Measurements from ENCODE around the gene DPF1. TPM values are rescaled to one million over a fixed set of nuclear protein-coding genes. Genes with fewer than 3 reads are reported as not detected.

Gene DPF1
- total RNA-seq, 1 donor from 2014 or later, result 3.4 TPM

DNA sequence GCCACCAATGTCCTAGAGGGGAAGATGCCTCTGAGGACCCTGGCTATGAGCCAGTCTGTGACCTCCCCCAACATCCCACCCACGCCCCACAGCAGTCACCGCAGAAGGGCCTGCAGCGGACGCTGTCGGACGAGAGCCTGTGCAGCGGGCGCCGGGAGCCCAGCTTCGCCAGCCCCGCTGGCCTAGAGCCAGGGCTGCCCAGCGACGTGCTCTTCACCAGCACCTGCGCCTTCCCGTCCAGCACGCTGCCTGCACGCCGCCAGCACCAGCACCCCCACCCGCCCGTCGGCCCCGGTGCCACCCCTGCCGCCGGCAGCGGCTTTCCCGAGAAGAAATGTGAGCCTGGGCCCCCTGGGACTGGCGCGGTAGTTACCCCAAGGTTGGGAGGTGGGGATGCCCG, 30.6 kb downstream of the DPF1 start:
- no peak overlapping the region for H3K4me3 ChIP-seq
- H3K36me3 ChIP-seq, result no peaks in the 10 kb centered on the region
- Mint-ChIP-seq H3K36me3 (peaks cover 7% of the 10 kb centered on the region), H3K4me3 (no peak overlapping the region), H3K9me3 (no peaks in the 10 kb centered on the region), H3K27ac (no peak overlapping the region), H3K4me1 (peaks cover 6% of the 10 kb centered on the region), H3K27me3 (ENCODE audit: insufficient read depth, low read depth) (peaks cover 3% of the 10 kb centered on the region)
- no peak for DNase-seq (ENCODE audit: low spot score)
- TF ChIP-seq EZH2 (IDR thresholded peaks at IDR 0.05), result no peak
- TF ChIP-seq, protein P1, sequence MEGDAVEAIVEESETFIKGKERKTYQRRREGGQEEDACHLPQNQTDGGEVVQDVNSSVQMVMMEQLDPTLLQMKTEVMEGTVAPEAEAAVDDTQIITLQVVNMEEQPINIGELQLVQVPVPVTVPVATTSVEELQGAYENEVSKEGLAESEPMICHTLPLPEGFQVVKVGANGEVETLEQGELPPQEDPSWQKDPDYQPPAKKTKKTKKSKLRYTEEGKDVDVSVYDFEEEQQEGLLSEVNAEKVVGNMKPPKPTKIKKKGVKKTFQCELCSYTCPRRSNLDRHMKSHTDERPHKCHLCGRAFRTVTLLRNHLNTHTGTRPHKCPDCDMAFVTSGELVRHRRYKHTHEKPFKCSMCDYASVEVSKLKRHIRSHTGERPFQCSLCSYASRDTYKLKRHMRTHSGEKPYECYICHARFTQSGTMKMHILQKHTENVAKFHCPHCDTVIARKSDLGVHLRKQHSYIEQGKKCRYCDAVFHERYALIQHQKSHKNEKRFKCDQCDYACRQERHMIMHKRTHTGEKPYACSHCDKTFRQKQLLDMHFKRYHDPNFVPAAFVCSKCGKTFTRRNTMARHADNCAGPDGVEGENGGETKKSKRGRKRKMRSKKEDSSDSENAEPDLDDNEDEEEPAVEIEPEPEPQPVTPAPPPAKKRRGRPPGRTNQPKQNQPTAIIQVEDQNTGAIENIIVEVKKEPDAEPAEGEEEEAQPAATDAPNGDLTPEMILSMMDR (IDR thresholded peaks at IDR 0.05), result no peak
- H2AFZ ChIP-seq (replicated peaks), result no peak overlapping the region
- no peaks in the 10 kb centered on the region for H3K4me1 ChIP-seq
- no peak overlapping the region for H3K27ac ChIP-seq
- peaks cover 9% of the 10 kb centered on the region for H3F3A ChIP-seq (ENCODE audit: low read depth)
- no peaks in the 10 kb centered on the region for H3K9me3 ChIP-seq (ENCODE audit: low read depth)
- H3K79me2 ChIP-seq (ENCODE audit: low read depth), result no peaks in the 10 kb centered on the region
- H3K9ac ChIP-seq, result no peak overlapping the region
- H4K20me1 ChIP-seq (ENCODE audit: low read depth), result no peaks in the 10 kb centered on the region
- H3K27me3 ChIP-seq, result no peaks in the 10 kb centered on the region
- no peak overlapping the region for H3K4me2 ChIP-seq

DNA sequence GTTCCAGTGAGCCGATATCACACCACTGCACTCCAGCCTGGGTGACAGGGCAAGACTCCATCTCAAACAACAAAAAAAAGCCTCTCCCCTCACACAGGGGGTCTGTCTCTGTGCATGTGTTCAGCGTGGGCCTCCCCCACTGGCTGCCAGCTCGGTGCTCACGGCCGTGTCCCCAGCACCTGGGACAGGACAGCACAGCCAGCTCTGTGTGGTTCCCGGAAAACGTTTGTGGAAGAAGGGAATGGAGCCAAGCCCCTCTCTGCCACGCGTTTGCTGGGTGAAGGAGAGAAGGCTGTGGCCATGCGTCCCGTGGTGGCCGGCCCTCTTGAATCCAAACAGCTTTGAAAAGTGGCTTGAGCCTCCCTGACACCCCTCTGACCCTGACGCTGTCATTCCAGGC, 32.3 kb downstream of the DPF1 start:
- Histone ChIP-seq H3K9me3 (ENCODE audit: low read depth) (no peaks in the 10 kb centered on the region), H3K4me1 (no peaks in the 10 kb centered on the region), H2AFZ (replicated peaks) (no peak overlapping the region), H3K4me3 (no peak overlapping the region), H3K27ac (no peak overlapping the region), H4K20me1 (ENCODE audit: low read depth) (no peaks in the 10 kb centered on the region), H3K36me3 (no peaks in the 10 kb centered on the region), H3K79me2 (ENCODE audit: low read depth) (no peaks in the 10 kb centered on the region), H3K27me3 (no peaks in the 10 kb centered on the region), H3F3A (ENCODE audit: low read depth) (peaks cover 9% of the 10 kb centered on the region), H3K9ac (no peak overlapping the region), H3K4me2 (no peak overlapping the region)
- Mint-ChIP-seq H3K4me1 (peaks cover 6% of the 10 kb centered on the region), H3K36me3 (peaks cover 7% of the 10 kb centered on the region), H3K4me3 (no peak overlapping the region), H3K27ac (no peak overlapping the region), H3K27me3 (ENCODE audit: insufficient read depth, low read depth) (peaks cover 2% of the 10 kb centered on the region), H3K9me3 (no peaks in the 10 kb centered on the region)
- DNase-seq (ENCODE audit: low spot score), result no peak
- TF ChIP-seq, protein P1 (IDR thresholded peaks at IDR 0.05), result no peak
- TF ChIP-seq EZH2 (IDR thresholded peaks at IDR 0.05), result no peak
- TF ChIP-seq EZH2phosphoT487 (IDR thresholded peaks at IDR 0.05), result no peak

DNA sequence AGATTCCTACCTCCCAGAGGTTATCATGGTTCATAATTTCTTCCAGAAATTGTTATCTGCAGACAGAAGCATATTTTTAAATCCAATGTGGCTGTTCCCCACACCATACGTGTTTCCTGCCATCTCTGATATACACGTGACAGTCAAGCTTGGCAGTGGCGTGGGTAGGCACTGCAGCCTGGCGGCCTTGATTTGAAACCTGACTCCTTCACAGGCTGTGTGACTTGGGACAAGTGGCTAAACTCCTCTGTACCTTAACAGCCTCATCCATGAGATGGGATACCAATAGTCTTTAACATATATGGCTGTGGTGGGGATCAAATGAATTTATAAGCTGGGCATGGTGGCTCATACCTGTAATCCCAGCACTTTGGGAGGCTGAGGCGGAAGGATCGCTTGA, 33.2 kb downstream of the DPF1 start:
- H3K4me2 ChIP-seq, result no peak overlapping the region
- no peak overlapping the region for H3K27ac Mint-ChIP-seq
- no peak for TF ChIP-seq EZH2phosphoT487 (IDR thresholded peaks at IDR 0.05)

DNA sequence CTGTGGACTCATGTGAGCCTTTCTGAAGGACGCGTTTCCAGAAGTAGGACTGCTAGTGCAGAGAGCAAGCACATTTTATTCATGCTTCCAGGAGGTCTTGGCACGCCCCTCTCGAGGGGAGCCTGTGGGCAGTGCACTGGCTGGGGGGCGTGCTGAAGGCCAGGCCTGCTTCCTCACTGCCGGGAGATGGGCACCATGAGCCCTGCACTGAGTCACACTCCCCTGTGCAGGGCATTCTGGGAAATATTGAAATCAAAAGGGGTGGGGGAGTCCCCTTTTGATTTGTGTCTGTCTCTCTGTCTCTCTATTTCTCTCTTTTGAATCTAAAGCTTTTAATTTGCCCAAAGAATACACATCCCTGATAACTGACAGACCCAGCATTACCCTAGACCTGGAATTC, 34.0 kb downstream of the DPF1 start:
- TF ChIP-seq EZH2 (IDR thresholded peaks at IDR 0.05) (no peak), EZH2phosphoT487 (IDR thresholded peaks at IDR 0.05) (no peak)
- TF ChIP-seq, protein P1 (IDR thresholded peaks at IDR 0.05), result no peak
- no peak overlapping the region for H2AFZ ChIP-seq (replicated peaks)
- Mint-ChIP-seq H3K4me3 (peak overlapping the region; percentile 38), H3K4me1 (peaks cover 13% of the 10 kb centered on the region), H3K36me3 (peaks cover 5% of the 10 kb centered on the region), H3K27ac (peak overlapping the region; percentile 88), H3K9me3 (no peaks in the 10 kb centered on the region), H3K27me3 (ENCODE audit: insufficient read depth, low read depth) (peaks cover 2% of the 10 kb centered on the region)
- H3F3A ChIP-seq (ENCODE audit: low read depth), result no peaks in the 10 kb centered on the region
- no peaks in the 10 kb centered on the region for H3K36me3 ChIP-seq
- no peak for DNase-seq (ENCODE audit: low spot score)
- no peaks in the 10 kb centered on the region for H3K27me3 ChIP-seq
- no peaks in the 10 kb centered on the region for H3K79me2 ChIP-seq (ENCODE audit: low read depth)
- no peak overlapping the region for H3K4me3 ChIP-seq
- peaks cover 9% of the 10 kb centered on the region for H4K20me1 ChIP-seq (ENCODE audit: low read depth)
- H3K4me2 ChIP-seq, result no peak overlapping the region
- H3K4me1 ChIP-seq, result no peaks in the 10 kb centered on the region
- no peaks in the 10 kb centered on the region for H3K9me3 ChIP-seq (ENCODE audit: low read depth)
- no peak overlapping the region for H3K9ac ChIP-seq
- no peak overlapping the region for H3K27ac ChIP-seq

More for the DNA sequence above, 33.2 kb downstream of the DPF1 start:
- Mint-ChIP-seq H3K9me3 (no peaks in the 10 kb centered on the region), H3K27me3 (ENCODE audit: insufficient read depth, low read depth) (peaks cover 2% of the 10 kb centered on the region), H3K4me1 (peaks cover 8% of the 10 kb centered on the region), H3K36me3 (peaks cover 5% of the 10 kb centered on the region), H3K4me3 (no peak overlapping the region)
- Histone ChIP-seq H4K20me1 (ENCODE audit: low read depth) (peaks cover 2% of the 10 kb centered on the region), H3F3A (ENCODE audit: low read depth) (no peaks in the 10 kb centered on the region), H2AFZ (replicated peaks) (no peak overlapping the region), H3K27ac (no peak overlapping the region), H3K4me1 (no peaks in the 10 kb centered on the region), H3K9ac (no peak overlapping the region), H3K4me3 (no peak overlapping the region), H3K36me3 (no peaks in the 10 kb centered on the region), H3K9me3 (ENCODE audit: low read depth) (no peaks in the 10 kb centered on the region), H3K27me3 (no peaks in the 10 kb centered on the region), H3K79me2 (ENCODE audit: low read depth) (no peaks in the 10 kb centered on the region)
- no peak for DNase-seq (ENCODE audit: low spot score)

Data from neural progenitor cell (in vitro differentiated cells).